Activated CD4-positive, alpha-beta T cell treated with anti-CD3 and anti-CD28 coated beads, Interleukin-2, amount 10 ng/mL, durations not matched to agents 24 days and 14 days (primary cell): ENCODE data around the gene CEL. TPM values are rescaled to one million over a fixed set of nuclear protein-coding genes. Genes with fewer than 3 reads are reported as not detected.

Source experiments
- DNase-seq: peaks from one replicate; pipeline ENCODE4 v3.0.0; 2022
- H3K27ac Mint-ChIP-seq: one replicate; pipeline ENCODE4 v1.8.0; 2022; ENCODE audit warnings: mild to moderate bottlenecking, mixed read lengths
- H3K27me3 Mint-ChIP-seq: one replicate; pipeline ENCODE4 v1.8.0; 2022; ENCODE audit warnings: mixed read lengths
- H3K36me3 Mint-ChIP-seq: one replicate; pipeline ENCODE4 v1.8.0; 2022; ENCODE audit warnings: low read depth, mild to moderate bottlenecking, mixed read lengths
- H3K4me1 Mint-ChIP-seq: one replicate; pipeline ENCODE4 v1.8.0; 2021; ENCODE audit warnings: mixed read lengths
- H3K4me3 Mint-ChIP-seq: one replicate; pipeline ENCODE4 v1.8.0; 2022; ENCODE audit warnings: mild to moderate bottlenecking, moderate library complexity, mixed read lengths
- H3K9me3 Mint-ChIP-seq: one replicate; pipeline ENCODE4 v1.8.0; 2021; ENCODE audit warnings: mixed read lengths
- intact Hi-C: fragments of 100-400 bp; cut with micrococcal nuclease; formaldehyde crosslinking; loops from one replicate; pipeline ENCODE4 v1.15.1; 2023
- total RNA-seq: library from RNA; stranded (reverse); gene quantifications from 2 replicates; pipeline ENCODE4 v1.2.3, GENCODE V29; 2022

Gene CEL
- total RNA-seq, 1 donor from 2014 or later = 2.0 TPM

- no peaks in the 10 kb centered on the region for H3K27me3 Mint-ChIP-seq
- peak overlapping the region; percentile 91 for H3K27ac Mint-ChIP-seq
- peak overlapping the region; percentile 61 for H3K4me3 Mint-ChIP-seq
- H3K9me3 Mint-ChIP-seq = no peaks in the 10 kb centered on the region
- DNase-seq = no peak
- H3K36me3 Mint-ChIP-seq = peaks cover 18% of the 10 kb centered on the region
- intact Hi-C loops = no loop called here
- H3K4me1 Mint-ChIP-seq = peaks cover 40% of the 10 kb centered on the region
Measured at GRCh38 chr9:133113163-133113948, 51.6 kb downstream of the CEL start.

GRCh38 chr9:133113949-133114885 lies 52.4 kb downstream of the CEL start:
- H3K36me3 Mint-ChIP-seq = peaks cover 21% of the 10 kb centered on the region
- intact Hi-C loops = loop anchor here (2.0 kb wide), 1 partner anchor 19 kb away; no protein-coding TSS in a partner anchor
- no peaks in the 10 kb centered on the region for H3K27me3 Mint-ChIP-seq
- H3K9me3 Mint-ChIP-seq = no peaks in the 10 kb centered on the region
- peak overlapping the region; percentile 91 for H3K27ac Mint-ChIP-seq
- DNase-seq = no peak
- H3K4me1 Mint-ChIP-seq = peaks cover 49% of the 10 kb centered on the region
- H3K4me3 Mint-ChIP-seq = peak overlapping the region; percentile 73

GRCh38 chr9:133114886-133115603 lies 53.3 kb downstream of the CEL start:
- Mint-ChIP-seq H3K4me1 (peaks cover 50% of the 10 kb centered on the region), H3K4me3 (peak overlapping the region; percentile 73), H3K36me3 (peaks cover 14% of the 10 kb centered on the region), H3K27me3 (no peaks in the 10 kb centered on the region), H3K27ac (peak overlapping the region; percentile 91), H3K9me3 (no peaks in the 10 kb centered on the region)
- DNase-seq = no peak
- intact Hi-C loops = loop anchor here (1.0 to 2.0 kb wide), 2 partner anchors 18 to 29 kb away; no protein-coding TSS in a partner anchor

GRCh38 chr9:133115604-133116345 lies 54.0 kb downstream of the CEL start:
- Mint-ChIP-seq H3K4me3 (peak overlapping the region; percentile 73), H3K36me3 (peaks cover 10% of the 10 kb centered on the region), H3K27ac (peak overlapping the region; percentile 91), H3K4me1 (peaks cover 48% of the 10 kb centered on the region), H3K9me3 (no peaks in the 10 kb centered on the region), H3K27me3 (no peaks in the 10 kb centered on the region)
- peak; percentile 88 for DNase-seq
- intact Hi-C loops = loop anchor here (1.0 to 2.0 kb wide), 2 partner anchors 17 to 29 kb away; no protein-coding TSS in a partner anchor

- no peaks in the 10 kb centered on the region for H3K9me3 Mint-ChIP-seq
- peak overlapping the region; percentile 91 for H3K27ac Mint-ChIP-seq
- intact Hi-C loops = no loop called here
- peak overlapping the region; percentile 23 for H3K4me3 Mint-ChIP-seq
- no peaks in the 10 kb centered on the region for H3K27me3 Mint-ChIP-seq
- H3K4me1 Mint-ChIP-seq = peaks cover 51% of the 10 kb centered on the region
- H3K36me3 Mint-ChIP-seq = peaks cover 9% of the 10 kb centered on the region
- DNase-seq = no peak
Measured at GRCh38 chr9:133116346-133117231, 54.8 kb downstream of the CEL start.

- Mint-ChIP-seq H3K9me3 (no peaks in the 10 kb centered on the region), H3K36me3 (peaks cover 11% of the 10 kb centered on the region), H3K4me1 (peaks cover 58% of the 10 kb centered on the region), H3K4me3 (peak overlapping the region; percentile 23), H3K27me3 (no peaks in the 10 kb centered on the region), H3K27ac (peak overlapping the region; percentile 72)
- intact Hi-C loops = no loop called here
- no peak for DNase-seq
Measured at GRCh38 chr9:133117271-133118178, 55.7 kb downstream of the CEL start.

- H3K9me3 Mint-ChIP-seq = no peaks in the 10 kb centered on the region
- H3K27me3 Mint-ChIP-seq = no peaks in the 10 kb centered on the region
- H3K27ac Mint-ChIP-seq = peak overlapping the region; percentile 72
- intact Hi-C loops = no loop called here
- H3K4me3 Mint-ChIP-seq = no peak overlapping the region
- H3K4me1 Mint-ChIP-seq = peaks cover 59% of the 10 kb centered on the region
- H3K36me3 Mint-ChIP-seq = peaks cover 11% of the 10 kb centered on the region
- no peak for DNase-seq
Measured at GRCh38 chr9:133118179-133118520, 56.4 kb downstream of the CEL start.

GRCh38 chr9:133118568-133118967 lies 56.8 kb downstream of the CEL start:
- Mint-ChIP-seq H3K4me3 (peak overlapping the region; percentile 64), H3K4me1 (peaks cover 57% of the 10 kb centered on the region), H3K9me3 (no peaks in the 10 kb centered on the region), H3K36me3 (peaks cover 11% of the 10 kb centered on the region), H3K27me3 (no peaks in the 10 kb centered on the region), H3K27ac (peak overlapping the region; percentile 63)
- intact Hi-C loops = no loop called here
- no peak for DNase-seq

- intact Hi-C loops = no loop called here
- Mint-ChIP-seq H3K9me3 (no peaks in the 10 kb centered on the region), H3K27ac (peak overlapping the region; percentile 63), H3K4me3 (peak overlapping the region; percentile 84), H3K4me1 (peaks cover 59% of the 10 kb centered on the region), H3K36me3 (peaks cover 12% of the 10 kb centered on the region), H3K27me3 (no peaks in the 10 kb centered on the region)
- no peak for DNase-seq
Measured at GRCh38 chr9:133119103-133119845, 57.5 kb downstream of the CEL start.

- Mint-ChIP-seq H3K4me3 (peak overlapping the region; percentile 84), H3K9me3 (no peaks in the 10 kb centered on the region), H3K27me3 (no peaks in the 10 kb centered on the region), H3K36me3 (peaks cover 12% of the 10 kb centered on the region), H3K27ac (peak overlapping the region; percentile 78), H3K4me1 (peaks cover 62% of the 10 kb centered on the region)
- DNase-seq = no peak
- intact Hi-C loops = no loop called here
Measured at GRCh38 chr9:133119846-133120500, 58.2 kb downstream of the CEL start.
